ENCODE results near the gene RNF130. TPM values are rescaled to one million over a fixed set of nuclear protein-coding genes. Genes with fewer than 3 reads are reported as not detected.

The RNF130 gene
- total RNA-seq, 4 donors from 2014 or later: 150 to 170 (median 167) TPM

- TF ChIP-seq CTCF (IDR thresholded peaks at IDR 0.05): no peak
- DNase-seq (ENCODE audit: low spot score): no peak
- no peak for ATAC-seq (ENCODE audit: low FRiP score)
Measured at GRCh38 chr5:180012316-180012715, 59.2 kb downstream of the RNF130 start.

- no peak for DNase-seq (ENCODE audit: low spot score)
- ATAC-seq (ENCODE audit: low FRiP score): no peak
- no peak for TF ChIP-seq CTCF (IDR thresholded peaks at IDR 0.05)
Measured at GRCh38 chr5:180010636-180011035, 60.9 kb downstream of the RNF130 start.

GRCh38 chr5:180009581-180009980, 62.0 kb downstream of the RNF130 start:
- DNase-seq (ENCODE audit: low spot score) (no peak), ATAC-seq (ENCODE audit: low FRiP score) (no peak)
- TF ChIP-seq CTCF (IDR thresholded peaks at IDR 0.05): no peak

- no peak for DNase-seq (ENCODE audit: low spot score)
- ATAC-seq (ENCODE audit: low FRiP score): no peak
- no peak for TF ChIP-seq CTCF (IDR thresholded peaks at IDR 0.05)
Measured at GRCh38 chr5:180008433-180008832, 63.1 kb downstream of the RNF130 start.

- ATAC-seq (ENCODE audit: low FRiP score) (no peak), DNase-seq (ENCODE audit: low spot score) (no peak)
- TF ChIP-seq CTCF (IDR thresholded peaks at IDR 0.05): no peak
Measured at GRCh38 chr5:180007582-180007981, 64.0 kb downstream of the RNF130 start.

GRCh38 chr5:180006141-180006540, 65.4 kb downstream of the RNF130 start:
- no peak for ATAC-seq (ENCODE audit: low FRiP score)
- TF ChIP-seq CTCF (IDR thresholded peaks at IDR 0.05): no peak
- DNase-seq (ENCODE audit: low spot score): no peak

GRCh38 chr5:180003127-180003526, 68.4 kb downstream of the RNF130 start:
- ATAC-seq (ENCODE audit: low FRiP score) (no peak), DNase-seq (ENCODE audit: low spot score) (no peak)
- TF ChIP-seq CTCF (IDR thresholded peaks at IDR 0.05): no peak
